Neuron (in vitro differentiated cells): Measurements from ENCODE around the gene CCDC187.

Experiments
- H2AFZ ChIP-seq: one replicate; pipeline ENCODE4 v1.6.1; 2013; ENCODE audit warnings: low read depth, mild to moderate bottlenecking, inconsistent platforms, low read length, moderate library complexity
- H3K27me3 ChIP-seq: one replicate; pipeline ENCODE4 v1.6.1; 2013; ENCODE audit warnings: low read length; ENCODE audit not compliant: insufficient read depth
- H3K36me3 ChIP-seq: one replicate; pipeline ENCODE4 v1.6.1; 2013; ENCODE audit warnings: low read length; ENCODE audit not compliant: insufficient read depth
- H3K4me1 ChIP-seq: one replicate; pipeline ENCODE4 v1.6.1; 2013; ENCODE audit warnings: low read length; ENCODE audit not compliant: insufficient read depth
- H3K4me3 ChIP-seq: 2 replicates; pipeline ENCODE4 v1.5.1; 2013; ENCODE audit warnings: mild to moderate bottlenecking, low read length, moderate library complexity
- H3K9me3 ChIP-seq: one replicate; pipeline ENCODE4 v1.6.1; 2013; ENCODE audit warnings: low read length

Gene CCDC187

GRCh38 chr9:136292591-136293448, 11.1 kb downstream of the CCDC187 start:
- Histone ChIP-seq H3K4me1 (peaks cover 7% of the 10 kb centered on the region), H2AFZ (no peak overlapping the region), H3K36me3 (no peaks in the 10 kb centered on the region), H3K9me3 (no peaks in the 10 kb centered on the region), H3K27me3 (peaks cover 17% of the 10 kb centered on the region), H3K4me3 (no peak overlapping the region)

DNA sequence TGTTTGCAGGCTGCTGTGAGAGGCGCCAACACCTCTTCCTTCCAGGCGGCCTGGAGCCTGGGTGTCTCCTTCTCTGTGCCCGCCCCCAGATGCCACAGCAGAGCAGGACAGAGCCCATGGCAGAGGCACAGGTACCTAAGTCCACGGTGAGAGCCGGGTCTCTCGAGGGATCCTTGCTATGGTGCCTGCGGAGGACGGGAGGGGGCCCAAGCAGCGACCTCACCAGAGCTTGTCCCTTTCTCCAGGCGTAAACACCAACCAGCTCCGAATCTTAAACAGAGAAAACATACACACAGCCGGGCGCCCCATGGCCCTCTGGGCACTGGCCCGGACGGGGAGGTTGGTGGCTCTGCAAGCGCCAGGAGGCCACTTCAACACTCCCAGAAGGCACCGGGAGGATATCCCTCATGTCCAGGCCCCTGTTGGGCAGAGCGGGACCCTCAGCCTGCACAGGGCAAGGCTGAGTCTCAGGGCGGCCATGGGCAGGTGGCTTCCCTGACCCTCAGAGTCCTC, 11.8 kb downstream of the CCDC187 start:
- H3K4me3 ChIP-seq, result no peak overlapping the region
- H3K9me3 ChIP-seq, result no peaks in the 10 kb centered on the region
- H3K27me3 ChIP-seq, result peaks cover 22% of the 10 kb centered on the region
- no peaks in the 10 kb centered on the region for H3K36me3 ChIP-seq
- no peak overlapping the region for H2AFZ ChIP-seq
- peaks cover 7% of the 10 kb centered on the region for H3K4me1 ChIP-seq

DNA sequence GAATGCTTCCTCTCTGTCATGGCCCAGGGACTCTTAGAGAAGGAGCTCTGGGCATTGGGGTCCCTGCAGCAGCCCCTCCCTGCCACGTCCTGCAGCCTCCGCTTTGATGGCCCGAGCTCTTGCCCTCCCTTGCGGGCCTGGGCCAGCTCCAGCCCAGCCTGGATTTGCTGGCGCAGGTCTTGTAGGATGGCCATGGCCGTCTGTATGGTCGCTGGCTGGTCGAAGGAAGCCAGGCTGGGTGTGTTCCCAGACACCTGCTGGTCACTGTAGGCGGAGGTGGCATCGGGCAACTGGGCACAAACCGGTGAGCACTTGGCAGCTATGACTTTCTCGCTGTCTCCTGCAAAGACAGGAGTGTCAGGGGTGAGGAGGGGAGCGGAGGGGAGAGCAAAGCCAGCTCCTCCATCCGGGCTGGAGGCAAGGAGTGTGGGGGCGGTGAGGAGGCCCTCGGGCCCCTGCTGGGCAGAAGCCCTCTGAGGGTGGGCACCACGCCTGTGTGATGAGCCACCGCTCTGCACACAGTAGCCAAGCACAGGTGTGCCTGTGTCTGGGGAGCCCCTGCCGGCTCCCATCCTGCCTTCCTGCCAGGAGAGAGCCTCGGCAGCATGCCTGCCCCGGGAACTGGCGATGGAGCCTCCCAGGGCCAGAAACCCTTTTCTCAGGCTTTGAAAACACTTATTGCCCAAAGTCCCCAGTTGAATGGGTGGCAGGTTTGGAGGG, 12.4 kb downstream of the CCDC187 start:
- peaks cover 22% of the 10 kb centered on the region for H3K27me3 ChIP-seq
- H3K36me3 ChIP-seq, result no peaks in the 10 kb centered on the region
- H3K9me3 ChIP-seq, result no peaks in the 10 kb centered on the region
- no peak overlapping the region for H3K4me3 ChIP-seq
- no peak overlapping the region for H2AFZ ChIP-seq
- peaks cover 7% of the 10 kb centered on the region for H3K4me1 ChIP-seq

DNA sequence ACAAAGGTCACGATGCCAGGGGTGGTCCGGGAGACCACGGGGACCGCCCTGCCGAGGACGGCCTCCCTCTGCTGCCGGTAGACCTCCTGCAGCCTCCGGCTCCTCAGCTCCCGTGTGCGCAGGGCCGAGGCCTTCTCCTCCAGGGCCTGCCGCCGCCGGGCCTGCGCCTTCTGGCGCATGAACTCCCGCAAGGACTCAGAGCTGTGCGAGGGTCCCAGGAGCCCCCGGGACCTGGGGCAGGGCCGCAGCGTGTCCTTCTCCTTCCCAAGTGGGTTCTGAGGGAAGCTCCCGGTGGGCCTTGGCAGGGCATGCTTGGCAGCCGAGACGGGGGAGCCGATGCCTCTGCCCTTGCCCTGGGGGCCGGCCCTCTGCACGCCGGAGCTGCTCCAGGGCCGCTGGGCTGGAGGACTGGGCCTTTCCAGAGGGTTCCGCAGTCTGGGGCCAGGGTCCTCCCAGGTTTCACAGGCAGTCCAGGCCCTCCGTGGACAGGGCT, 13.3 kb downstream of the CCDC187 start:
- Histone ChIP-seq H3K36me3 (no peaks in the 10 kb centered on the region), H3K9me3 (no peaks in the 10 kb centered on the region), H3K4me1 (peaks cover 1% of the 10 kb centered on the region), H2AFZ (no peak overlapping the region), H3K27me3 (peaks cover 19% of the 10 kb centered on the region), H3K4me3 (no peak overlapping the region)

GRCh38 chr9:136289651-136290507, 14.0 kb downstream of the CCDC187 start:
- Histone ChIP-seq H3K9me3 (no peaks in the 10 kb centered on the region), H3K4me3 (no peak overlapping the region), H3K4me1 (no peaks in the 10 kb centered on the region), H3K27me3 (peaks cover 24% of the 10 kb centered on the region), H3K36me3 (no peaks in the 10 kb centered on the region), H2AFZ (no peak overlapping the region)

DNA sequence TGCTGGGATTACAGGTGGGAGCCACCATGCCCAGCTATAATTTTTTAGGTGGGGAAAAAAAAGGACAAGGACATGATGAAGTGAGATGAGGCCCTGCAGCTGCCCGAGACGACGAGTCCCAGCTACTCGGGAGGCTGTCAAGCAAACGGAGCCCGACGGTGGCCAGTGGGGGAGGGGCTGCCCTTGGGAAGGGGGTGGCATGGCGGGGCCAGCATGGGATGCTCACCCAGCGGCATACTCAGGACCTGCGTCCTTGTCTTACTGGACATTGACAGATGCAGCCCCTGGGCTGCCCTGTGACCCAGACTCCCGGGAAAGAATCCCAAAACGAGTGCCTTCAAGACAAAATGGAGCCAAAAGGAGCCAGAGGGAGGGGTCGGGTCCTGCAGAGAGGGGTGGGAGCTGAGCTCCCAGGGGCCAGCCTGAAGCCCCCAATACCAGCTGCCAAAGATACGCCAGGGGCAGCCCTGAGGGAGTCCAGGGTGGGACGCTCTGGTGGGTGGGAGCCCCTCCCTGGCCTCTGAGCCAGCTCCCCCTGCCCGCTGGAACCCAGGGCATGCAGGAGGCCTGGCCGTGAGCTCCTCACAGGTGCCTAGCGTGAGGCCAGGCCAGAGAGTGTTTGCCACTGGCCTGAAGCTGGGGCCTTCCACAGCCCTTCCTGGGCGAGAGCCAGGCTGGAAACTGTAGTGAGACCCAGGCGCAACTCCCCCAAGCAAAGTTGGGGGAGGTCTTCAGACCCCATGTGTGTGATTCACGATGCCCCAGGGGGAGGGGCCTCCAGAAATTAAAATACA, 15.7 kb downstream of the CCDC187 start:
- Histone ChIP-seq H3K4me3 (no peak overlapping the region), H3K27me3 (peaks cover 27% of the 10 kb centered on the region)

DNA sequence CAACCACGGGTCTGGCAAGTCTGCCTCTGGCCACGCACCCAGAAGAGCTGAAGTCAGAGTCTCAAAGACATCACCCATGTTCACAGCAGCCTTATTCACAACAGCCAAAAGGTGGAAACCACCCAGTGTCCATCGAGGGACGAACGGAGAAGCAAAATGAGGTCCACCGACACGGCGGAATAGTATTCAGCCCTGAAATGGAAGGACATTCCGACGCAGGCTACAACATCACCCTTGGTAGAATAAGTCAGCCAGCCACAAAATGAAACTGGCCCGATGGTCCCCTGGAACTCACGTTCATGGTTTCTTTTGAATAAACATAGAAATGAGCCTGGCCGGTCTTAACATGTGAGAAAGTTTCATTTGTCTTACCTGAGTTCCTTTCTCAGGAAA, 16.9 kb downstream of the CCDC187 start:
- H3K4me1 ChIP-seq, result peaks cover 4% of the 10 kb centered on the region
- peaks cover 25% of the 10 kb centered on the region for H3K27me3 ChIP-seq
- no peak overlapping the region for H3K4me3 ChIP-seq
- no peaks in the 10 kb centered on the region for H3K36me3 ChIP-seq
- H3K9me3 ChIP-seq, result no peaks in the 10 kb centered on the region
- H2AFZ ChIP-seq, result no peak overlapping the region

More for the DNA sequence above, 15.7 kb downstream of the CCDC187 start:
- Histone ChIP-seq H3K4me1 (peaks cover 4% of the 10 kb centered on the region), H3K36me3 (no peaks in the 10 kb centered on the region), H3K9me3 (no peaks in the 10 kb centered on the region), H2AFZ (no peak overlapping the region)

DNA sequence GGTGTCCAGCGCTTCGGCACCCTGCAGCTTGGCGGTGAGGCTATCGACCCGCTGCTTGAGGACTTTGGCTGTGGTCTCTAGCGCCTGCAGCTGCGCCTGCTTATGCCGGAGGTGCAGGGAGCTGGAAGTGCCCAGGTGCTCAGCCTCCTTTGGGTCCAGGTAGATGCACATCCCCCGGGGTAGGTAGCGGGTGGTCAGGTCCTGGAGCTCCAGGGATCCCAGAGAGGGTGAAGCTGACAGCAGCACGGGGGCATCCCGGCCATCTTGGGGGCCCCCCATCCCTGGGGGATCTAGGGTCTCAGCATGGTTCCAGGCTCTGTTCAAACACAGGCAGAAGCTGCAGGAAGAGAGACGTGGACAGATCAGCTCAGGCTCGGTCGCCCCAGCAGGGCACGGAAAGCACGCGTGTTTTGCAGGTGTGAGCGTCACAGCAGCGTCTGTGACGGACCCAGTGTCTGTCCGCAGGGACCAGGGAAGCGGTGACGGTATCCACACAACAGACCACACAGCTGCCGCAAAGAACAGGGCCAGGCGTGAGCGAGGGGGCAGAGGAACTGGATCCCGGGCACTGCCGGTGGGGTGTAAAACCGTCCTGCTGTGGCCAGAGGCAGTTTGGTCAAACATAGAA, 17.4 kb downstream of the CCDC187 start:
- Histone ChIP-seq H3K9me3 (no peaks in the 10 kb centered on the region), H3K4me1 (peaks cover 4% of the 10 kb centered on the region), H3K4me3 (no peak overlapping the region), H2AFZ (no peak overlapping the region), H3K27me3 (peaks cover 26% of the 10 kb centered on the region), H3K36me3 (no peaks in the 10 kb centered on the region)

GRCh38 chr9:136285501-136286358, 18.2 kb downstream of the CCDC187 start:
- Histone ChIP-seq H3K4me3 (no peak overlapping the region), H3K4me1 (peaks cover 4% of the 10 kb centered on the region), H2AFZ (no peak overlapping the region), H3K9me3 (no peaks in the 10 kb centered on the region), H3K27me3 (peaks cover 26% of the 10 kb centered on the region), H3K36me3 (no peaks in the 10 kb centered on the region)

DNA sequence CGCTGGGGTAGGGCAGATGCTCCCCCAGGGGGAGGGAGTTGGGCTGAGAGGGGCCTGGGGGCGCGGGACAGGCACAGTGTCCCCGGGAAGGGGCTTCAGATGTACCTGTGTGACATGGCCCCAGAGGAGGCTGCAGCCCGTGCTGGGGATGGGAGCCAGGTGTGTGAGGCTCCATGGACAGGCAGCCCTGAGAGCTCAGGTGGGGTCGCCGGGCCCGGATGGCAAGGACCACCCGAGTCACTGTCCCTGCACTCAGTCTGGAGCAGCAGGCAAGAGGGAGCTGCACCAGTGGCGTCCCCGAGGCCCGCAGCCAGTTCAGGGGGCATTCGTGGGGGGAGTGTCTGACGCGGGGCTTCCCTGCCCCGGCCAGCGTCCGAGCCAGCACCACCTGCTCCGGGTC, 18.9 kb downstream of the CCDC187 start:
- Histone ChIP-seq H3K4me1 (peaks cover 4% of the 10 kb centered on the region), H2AFZ (no peak overlapping the region), H3K9me3 (no peaks in the 10 kb centered on the region), H3K36me3 (no peaks in the 10 kb centered on the region), H3K4me3 (no peak overlapping the region), H3K27me3 (peaks cover 27% of the 10 kb centered on the region)

DNA sequence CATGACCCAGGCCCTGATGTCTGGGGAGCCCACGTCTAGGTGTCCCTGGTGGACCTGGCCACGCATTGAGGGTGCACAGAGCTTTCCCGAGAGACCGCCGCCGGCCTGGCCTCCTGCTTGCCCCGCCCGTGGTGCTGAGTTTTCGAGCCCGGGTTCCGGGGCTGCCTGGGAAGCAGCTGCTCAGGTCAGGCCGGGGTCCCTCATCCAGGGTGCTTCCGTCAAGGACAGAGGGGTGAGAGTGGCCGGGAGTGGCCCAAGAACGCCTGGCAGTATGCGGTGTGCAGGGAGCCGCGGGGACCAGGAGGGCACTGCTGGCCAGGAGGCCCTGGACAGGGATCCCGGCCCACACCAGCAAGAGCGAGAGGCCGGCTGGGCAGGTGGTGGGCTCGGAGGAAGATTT, 19.6 kb downstream of the CCDC187 start:
- peaks cover 3% of the 10 kb centered on the region for H3K9me3 ChIP-seq
- no peak overlapping the region for H2AFZ ChIP-seq
- peaks cover 4% of the 10 kb centered on the region for H3K4me1 ChIP-seq
- H3K4me3 ChIP-seq, result no peak overlapping the region
- H3K27me3 ChIP-seq, result peaks cover 31% of the 10 kb centered on the region
- H3K36me3 ChIP-seq, result no peaks in the 10 kb centered on the region
